ENCODE results near the gene METTL8. TPM values are rescaled to one million over a fixed set of nuclear protein-coding genes. Genes with fewer than 3 reads are reported as not detected.

Gene METTL8
- total RNA-seq, 4 donors from 2014 or later: 10.6 to 13.7 (median 13.2) TPM

DNA sequence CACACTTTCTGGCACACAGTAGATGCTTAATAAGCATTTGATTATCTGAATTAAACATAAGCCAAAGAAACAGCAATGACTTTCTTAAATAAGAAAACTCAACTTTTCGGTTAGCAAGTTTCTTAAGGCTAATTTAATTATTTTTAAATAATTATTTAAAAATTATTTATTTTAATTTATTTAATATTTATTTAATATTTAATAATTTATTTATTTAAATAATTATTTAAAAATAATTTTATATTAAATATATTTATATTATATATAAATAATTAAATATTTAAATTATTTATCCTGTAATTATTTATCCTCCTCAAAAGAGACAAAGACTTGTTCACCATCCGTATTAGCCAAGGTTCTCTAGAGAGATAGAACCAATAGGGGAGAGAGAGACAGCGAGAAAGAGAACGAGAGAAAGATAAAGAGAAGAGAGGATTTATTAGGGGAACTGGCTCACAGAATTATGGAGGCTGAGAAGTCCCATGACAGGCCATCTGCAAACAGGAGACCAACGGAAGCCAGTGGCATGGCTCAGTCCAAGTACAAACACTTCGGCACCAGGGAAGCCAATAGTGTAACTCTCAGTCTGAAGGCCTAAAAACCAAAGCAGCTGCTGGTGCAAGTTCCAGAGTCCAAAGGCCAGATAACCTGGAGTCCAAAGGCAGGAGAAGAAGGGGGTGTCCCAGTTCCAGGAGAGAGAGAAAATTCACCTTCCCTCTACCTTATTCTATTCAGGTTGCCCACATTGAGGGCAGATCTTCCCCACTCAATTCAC, 125.3 kb downstream of the METTL8 start:
- H3K27me3 ChIP-seq: no peaks in the 10 kb centered on the region
- 94 to 97% methylated on average over 6 of the region's 6 CpGs for WGBS, 2 donors
- no peaks in the 10 kb centered on the region for H3K4me1 ChIP-seq
- TF ChIP-seq, protein P1, sequence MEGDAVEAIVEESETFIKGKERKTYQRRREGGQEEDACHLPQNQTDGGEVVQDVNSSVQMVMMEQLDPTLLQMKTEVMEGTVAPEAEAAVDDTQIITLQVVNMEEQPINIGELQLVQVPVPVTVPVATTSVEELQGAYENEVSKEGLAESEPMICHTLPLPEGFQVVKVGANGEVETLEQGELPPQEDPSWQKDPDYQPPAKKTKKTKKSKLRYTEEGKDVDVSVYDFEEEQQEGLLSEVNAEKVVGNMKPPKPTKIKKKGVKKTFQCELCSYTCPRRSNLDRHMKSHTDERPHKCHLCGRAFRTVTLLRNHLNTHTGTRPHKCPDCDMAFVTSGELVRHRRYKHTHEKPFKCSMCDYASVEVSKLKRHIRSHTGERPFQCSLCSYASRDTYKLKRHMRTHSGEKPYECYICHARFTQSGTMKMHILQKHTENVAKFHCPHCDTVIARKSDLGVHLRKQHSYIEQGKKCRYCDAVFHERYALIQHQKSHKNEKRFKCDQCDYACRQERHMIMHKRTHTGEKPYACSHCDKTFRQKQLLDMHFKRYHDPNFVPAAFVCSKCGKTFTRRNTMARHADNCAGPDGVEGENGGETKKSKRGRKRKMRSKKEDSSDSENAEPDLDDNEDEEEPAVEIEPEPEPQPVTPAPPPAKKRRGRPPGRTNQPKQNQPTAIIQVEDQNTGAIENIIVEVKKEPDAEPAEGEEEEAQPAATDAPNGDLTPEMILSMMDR (IDR thresholded peaks at IDR 0.05): no peak
- TF ChIP-seq POLR2A (IDR thresholded peaks at IDR 0.05): no peak
- no peak overlapping the region for H3K27ac ChIP-seq
- H3K4me3 ChIP-seq (replicated peaks in 1 of 3): no peak overlapping the region
- H3K9me3 ChIP-seq: no peaks in the 10 kb centered on the region
- intact Hi-C loops (cut with DNase I): no loop called here
- no peaks in the 10 kb centered on the region for H3K36me3 ChIP-seq
- DNase-seq: no peak

DNA sequence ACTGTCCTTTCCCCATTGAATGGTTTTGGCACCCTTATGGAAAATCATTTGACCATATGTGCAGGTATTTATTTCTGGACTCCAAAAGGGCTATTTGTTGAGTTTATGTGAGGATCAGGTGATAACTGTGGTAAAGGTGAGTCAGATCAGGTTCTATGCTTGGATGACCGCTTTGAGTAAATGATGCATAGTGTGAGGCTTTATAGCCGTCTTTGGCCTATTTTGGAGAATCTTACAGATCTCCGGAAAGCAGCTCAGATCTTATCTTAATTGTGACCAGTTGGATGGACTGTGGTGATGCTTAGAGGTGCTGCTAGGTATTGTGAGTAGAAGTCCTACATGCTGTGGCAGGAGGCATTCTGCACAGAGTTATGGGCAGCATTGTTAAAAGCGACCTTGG, 126.2 kb downstream of the METTL8 start:
- 96 to 97% methylated on average over 4 of the region's 4 CpGs for WGBS, 2 donors
- H3K4me3 ChIP-seq (replicated peaks in 1 of 3): no peak overlapping the region
- intact Hi-C loops (cut with DNase I): no loop called here

DNA sequence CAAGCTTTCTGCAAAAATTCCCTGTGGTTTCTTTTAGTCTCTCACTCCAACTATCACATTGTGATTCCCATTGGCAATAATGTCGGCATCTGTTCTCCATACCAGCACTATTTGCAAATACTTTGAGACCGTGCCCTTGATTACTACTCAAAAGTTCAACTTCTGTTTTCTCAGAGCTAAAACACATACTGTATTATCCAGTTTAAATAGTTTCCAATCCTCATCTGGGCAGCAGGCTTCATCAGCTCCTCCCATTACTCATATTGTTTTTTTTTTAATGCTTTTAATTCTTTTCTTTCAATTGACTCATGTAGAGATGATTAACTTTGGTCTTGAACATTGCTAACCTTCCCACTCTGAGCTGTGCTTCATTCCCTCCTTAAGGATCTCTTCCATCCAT, 135.8 kb downstream of the METTL8 start:
- no peak for TF ChIP-seq POLR2A (IDR thresholded peaks at IDR 0.05)
- TF ChIP-seq, protein P1 (IDR thresholded peaks at IDR 0.05): no peak
- H3K27me3 ChIP-seq: no peaks in the 10 kb centered on the region
- 86 to 91% methylated on average over 2 of the region's 2 CpGs for WGBS, 2 donors
- intact Hi-C loops (cut with DNase I): no loop called here
- H3K4me1 ChIP-seq: no peaks in the 10 kb centered on the region
- H3K9me3 ChIP-seq: no peaks in the 10 kb centered on the region
- no peak overlapping the region for H3K4me3 ChIP-seq (replicated peaks in 1 of 3)
- H3K27ac ChIP-seq: no peak overlapping the region
- H3K36me3 ChIP-seq: no peaks in the 10 kb centered on the region
- DNase-seq: no peak

More for the DNA sequence above, 126.2 kb downstream of the METTL8 start:
- Histone ChIP-seq H3K36me3 (no peaks in the 10 kb centered on the region), H3K27ac (no peak overlapping the region), H3K27me3 (no peaks in the 10 kb centered on the region), H3K4me1 (no peaks in the 10 kb centered on the region), H3K9me3 (no peaks in the 10 kb centered on the region)
- no peak for DNase-seq
- TF ChIP-seq, protein P1 (IDR thresholded peaks at IDR 0.05): no peak
- no peak for TF ChIP-seq POLR2A (IDR thresholded peaks at IDR 0.05)

DNA sequence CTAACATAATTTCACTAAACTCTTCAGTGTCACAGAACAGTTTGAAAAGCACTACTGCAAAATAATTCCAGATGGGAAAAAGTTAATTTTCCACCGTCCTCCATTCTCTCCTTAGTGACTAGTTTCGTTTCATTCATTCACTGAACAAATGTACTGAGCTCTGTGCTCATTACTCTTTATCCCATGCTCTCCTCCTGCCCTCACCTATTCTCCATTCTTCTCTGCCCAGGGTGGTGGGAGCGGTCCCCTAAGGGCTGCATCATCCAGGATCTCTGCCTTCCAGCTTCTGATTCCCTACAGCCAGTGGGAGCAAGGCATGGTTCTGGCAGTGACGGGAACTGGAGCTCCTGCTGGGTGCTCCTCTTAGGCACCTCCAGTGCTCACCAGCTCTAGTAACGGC, 139.2 kb downstream of the METTL8 start:
- Histone ChIP-seq H3K9me3 (no peaks in the 10 kb centered on the region), H3K36me3 (no peaks in the 10 kb centered on the region), H3K27ac (no peak overlapping the region), H3K27me3 (no peaks in the 10 kb centered on the region), H3K4me1 (no peaks in the 10 kb centered on the region), H3K4me3 (replicated peaks in 1 of 3) (no peak overlapping the region)
- 94 to 96% methylated on average over 5 of the region's 5 CpGs for WGBS, 2 donors
- no peak for DNase-seq
- TF ChIP-seq, protein P1 (IDR thresholded peaks at IDR 0.05): no peak
- no peak for TF ChIP-seq POLR2A (IDR thresholded peaks at IDR 0.05)
- intact Hi-C loops (cut with DNase I): no loop called here

DNA sequence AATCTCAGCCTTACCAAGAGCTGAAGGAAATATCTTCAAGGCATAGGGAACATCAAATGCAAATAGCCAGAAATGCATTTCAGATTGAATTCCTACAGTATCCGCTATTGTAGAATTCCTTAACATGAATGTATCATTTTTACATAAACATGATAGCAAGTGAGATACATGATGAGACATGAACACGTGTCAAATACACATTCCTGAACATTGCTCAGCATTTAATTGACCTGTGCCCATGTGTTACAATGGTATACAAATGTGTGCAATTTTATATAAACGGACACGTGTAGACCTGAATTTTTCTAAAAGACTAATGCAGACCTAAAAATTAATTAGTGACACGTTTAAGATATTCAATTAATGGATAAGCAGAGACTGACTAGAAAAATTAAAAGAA, 140.1 kb downstream of the METTL8 start:
- intact Hi-C loops (cut with DNase I): no loop called here
- WGBS, 2 donors: 90 to 91% methylated on average over 5 of the region's 5 CpGs
- Histone ChIP-seq H3K36me3 (no peaks in the 10 kb centered on the region), H3K9me3 (no peaks in the 10 kb centered on the region), H3K27me3 (no peaks in the 10 kb centered on the region), H3K4me1 (no peaks in the 10 kb centered on the region), H3K4me3 (replicated peaks in 1 of 3) (no peak overlapping the region), H3K27ac (no peak overlapping the region)
- no peak for DNase-seq
- TF ChIP-seq POLR2A (IDR thresholded peaks at IDR 0.05): no peak
- TF ChIP-seq, protein P1 (IDR thresholded peaks at IDR 0.05): no peak

Measured in thyroid gland (tissue), 4 donors.